Activated CD4-positive, alpha-beta memory T cell treated with anti-CD3 and anti-CD28 coated beads, Interleukin-2, amount 10 ng/mL, durations not matched to agents 7 days and 5 days (primary cell): ENCODE results near the gene MROH2A. TPM values are rescaled to one million over a fixed set of nuclear protein-coding genes. Genes with fewer than 3 reads are reported as not detected.
A peak's percentile ranks its signal among the peaks of the same experiment; 100 is the strongest.

ENCODE experiments used
- CTCF ChIA-PET: fragments of 350-600 bp; sonication (Branson Sonifier 250); formaldehyde crosslinking; loops from one replicate; lab custom pipeline; 2021; ENCODE audit warnings: antibody characterized with exemption, inconsistent platforms; lab: Charles Lee
- POLR2A ChIA-PET: fragments of 350-600 bp; sonication (Branson Sonifier 250); formaldehyde crosslinking; loops from one replicate; lab custom pipeline; 2021; ENCODE audit warnings: antibody characterized with exemption; lab: Charles Lee
- DNase-seq: peaks from one replicate; pipeline ENCODE4 v3.0.0-alpha.2; 2020
- H3K27ac Mint-ChIP-seq: one replicate; pipeline ENCODE4 v1.8.0; 2021; ENCODE audit warnings: mild to moderate bottlenecking, mixed read lengths
- H3K27me3 Mint-ChIP-seq: one replicate; pipeline ENCODE4 v1.8.0; 2021; ENCODE audit warnings: mixed read lengths
- H3K36me3 Mint-ChIP-seq: one replicate; pipeline ENCODE4 v1.8.0; 2021; ENCODE audit warnings: low read depth, mixed read lengths
- H3K4me1 Mint-ChIP-seq: one replicate; pipeline ENCODE4 v1.8.0; 2021; ENCODE audit warnings: mixed read lengths
- H3K4me3 Mint-ChIP-seq: one replicate; pipeline ENCODE4 v1.8.0; 2021; ENCODE audit warnings: mild to moderate bottlenecking, mixed read lengths
- H3K9me3 Mint-ChIP-seq: one replicate; pipeline ENCODE4 v1.8.0; 2021; ENCODE audit warnings: mixed read lengths
- total RNA-seq, 2 experiments: library from RNA; stranded (reverse); gene quantifications; one replicate each; pipeline ENCODE4 v1.2.3, GENCODE V29; 2021

Gene MROH2A
- total RNA-seq, 2 experiments from 2014 or later = not detected

- POLR2A ChIA-PET = no interaction called here
- Mint-ChIP-seq H3K27ac (no peak overlapping the region), H3K27me3 (no peaks in the 10 kb centered on the region), H3K36me3 (no peaks in the 10 kb centered on the region), H3K4me3 (no peak overlapping the region), H3K9me3 (no peaks in the 10 kb centered on the region), H3K4me1 (peaks cover 4% of the 10 kb centered on the region)
- DNase-seq = peak; percentile 7
- CTCF ChIA-PET = no interaction called here
These were observed 21.0 kb downstream of the MROH2A start for GRCh38 chr2:233799087-233799665.

- POLR2A ChIA-PET = no interaction called here
- Mint-ChIP-seq H3K4me3 (no peak overlapping the region), H3K27ac (no peak overlapping the region), H3K36me3 (no peaks in the 10 kb centered on the region), H3K4me1 (peaks cover 4% of the 10 kb centered on the region), H3K27me3 (no peaks in the 10 kb centered on the region), H3K9me3 (no peaks in the 10 kb centered on the region)
- CTCF ChIA-PET = no interaction called here
- peak; percentile 9 for DNase-seq
These were observed 21.6 kb downstream of the MROH2A start for GRCh38 chr2:233799716-233800115.

GRCh38 chr2:233800208-233800607 lies 22.1 kb downstream of the MROH2A start:
- POLR2A ChIA-PET = no interaction called here
- peaks cover 4% of the 10 kb centered on the region for H3K4me1 Mint-ChIP-seq
- no peak overlapping the region for H3K27ac Mint-ChIP-seq
- no peaks in the 10 kb centered on the region for H3K36me3 Mint-ChIP-seq
- CTCF ChIA-PET = no interaction called here
- H3K27me3 Mint-ChIP-seq = peaks cover 4% of the 10 kb centered on the region
- peak; percentile 7 for DNase-seq
- no peaks in the 10 kb centered on the region for H3K9me3 Mint-ChIP-seq
- H3K4me3 Mint-ChIP-seq = no peak overlapping the region

- DNase-seq = peak; percentile 17
- H3K4me3 Mint-ChIP-seq = no peak overlapping the region
- CTCF ChIA-PET = no interaction called here
- no peaks in the 10 kb centered on the region for H3K9me3 Mint-ChIP-seq
- no peak overlapping the region for H3K27ac Mint-ChIP-seq
- no peaks in the 10 kb centered on the region for H3K36me3 Mint-ChIP-seq
- POLR2A ChIA-PET = no interaction called here
- H3K4me1 Mint-ChIP-seq = peaks cover 4% of the 10 kb centered on the region
- H3K27me3 Mint-ChIP-seq = peaks cover 7% of the 10 kb centered on the region
These were observed 23.4 kb downstream of the MROH2A start for GRCh38 chr2:233801357-233802131.

- Mint-ChIP-seq H3K9me3 (no peaks in the 10 kb centered on the region), H3K4me1 (peaks cover 4% of the 10 kb centered on the region), H3K4me3 (no peak overlapping the region), H3K27me3 (peaks cover 7% of the 10 kb centered on the region), H3K36me3 (no peaks in the 10 kb centered on the region), H3K27ac (no peak overlapping the region)
- CTCF ChIA-PET = no interaction called here
- no peak for DNase-seq
- POLR2A ChIA-PET = no interaction called here
These were observed 24.1 kb downstream of the MROH2A start for GRCh38 chr2:233802132-233802815.

- Mint-ChIP-seq H3K4me1 (peaks cover 4% of the 10 kb centered on the region), H3K4me3 (no peak overlapping the region), H3K27me3 (peaks cover 7% of the 10 kb centered on the region), H3K9me3 (no peaks in the 10 kb centered on the region), H3K27ac (no peak overlapping the region), H3K36me3 (no peaks in the 10 kb centered on the region)
- ChIA-PET POLR2A (no interaction called here), CTCF (no interaction called here)
- no peak for DNase-seq
These were observed 25.3 kb downstream of the MROH2A start for GRCh38 chr2:233803292-233803911.

- H3K4me1 Mint-ChIP-seq = peaks cover 4% of the 10 kb centered on the region
- CTCF ChIA-PET = no interaction called here
These were observed 25.9 kb downstream of the MROH2A start for GRCh38 chr2:233803994-233804393.

GRCh38 chr2:233807215-233807865 lies 29.2 kb downstream of the MROH2A start:
- Mint-ChIP-seq H3K36me3 (no peaks in the 10 kb centered on the region), H3K9me3 (no peaks in the 10 kb centered on the region), H3K27ac (no peak overlapping the region), H3K4me3 (no peak overlapping the region), H3K4me1 (no peaks in the 10 kb centered on the region), H3K27me3 (peaks cover 13% of the 10 kb centered on the region)
- CTCF ChIA-PET = no interaction called here
- DNase-seq = no peak
- POLR2A ChIA-PET = no interaction called here

More at GRCh38 chr2:233803994-233804393, 25.9 kb downstream of the MROH2A start:
- Mint-ChIP-seq H3K27me3 (peaks cover 7% of the 10 kb centered on the region), H3K27ac (no peak overlapping the region), H3K4me3 (no peak overlapping the region), H3K36me3 (no peaks in the 10 kb centered on the region), H3K9me3 (no peaks in the 10 kb centered on the region)
- peak; percentile 11 for DNase-seq
- POLR2A ChIA-PET = no interaction called here

- Mint-ChIP-seq H3K36me3 (no peaks in the 10 kb centered on the region), H3K27ac (no peak overlapping the region), H3K4me1 (no peaks in the 10 kb centered on the region), H3K4me3 (no peak overlapping the region), H3K27me3 (peaks cover 13% of the 10 kb centered on the region), H3K9me3 (no peaks in the 10 kb centered on the region)
- POLR2A ChIA-PET = no interaction called here
- no peak for DNase-seq
- CTCF ChIA-PET = no interaction called here
These were observed 30.1 kb downstream of the MROH2A start for GRCh38 chr2:233807966-233808935.

- H3K9me3 Mint-ChIP-seq = no peaks in the 10 kb centered on the region
- no peak overlapping the region for H3K27ac Mint-ChIP-seq
- H3K36me3 Mint-ChIP-seq = no peaks in the 10 kb centered on the region
- H3K4me1 Mint-ChIP-seq = no peaks in the 10 kb centered on the region
- no peak overlapping the region for H3K4me3 Mint-ChIP-seq
- ChIA-PET CTCF (no interaction called here), POLR2A (no interaction called here)
- H3K27me3 Mint-ChIP-seq = peaks cover 15% of the 10 kb centered on the region
- no peak for DNase-seq
These were observed 32.3 kb downstream of the MROH2A start for GRCh38 chr2:233810385-233810784.

- Mint-ChIP-seq H3K36me3 (no peaks in the 10 kb centered on the region), H3K27ac (no peak overlapping the region), H3K9me3 (no peaks in the 10 kb centered on the region), H3K27me3 (peaks cover 13% of the 10 kb centered on the region), H3K4me1 (no peaks in the 10 kb centered on the region), H3K4me3 (no peak overlapping the region)
- POLR2A ChIA-PET = no interaction called here
- CTCF ChIA-PET = no interaction called here
- DNase-seq = no peak
These were observed 33.0 kb downstream of the MROH2A start for GRCh38 chr2:233811087-233811486.

GRCh38 chr2:233811732-233812131 lies 33.6 kb downstream of the MROH2A start:
- Mint-ChIP-seq H3K36me3 (no peaks in the 10 kb centered on the region), H3K4me1 (no peaks in the 10 kb centered on the region), H3K27ac (no peak overlapping the region), H3K27me3 (peaks cover 13% of the 10 kb centered on the region), H3K9me3 (no peaks in the 10 kb centered on the region), H3K4me3 (no peak overlapping the region)
- CTCF ChIA-PET = no interaction called here
- no peak for DNase-seq
- POLR2A ChIA-PET = no interaction called here
